Panc1 (cell line): ENCODE measurements around the gene PXDN. TPM values are rescaled to one million over a fixed set of nuclear protein-coding genes. Genes with fewer than 3 reads are reported as not detected.

ENCODE experiments used
- ATAC-seq: fragments of 200-7000 bp; cut with Tn5 transposase; 2 replicates; pipeline ENCODE4 v1.9.1; 2020; ENCODE audit warnings: mild to moderate bottlenecking, moderate library complexity
- BruUV-seq: library from RNA; stranded (reverse); fragments of 400-500 nt; replicated peaks from 2 replicates; lab custom pipeline; 2021; lab: Mats Ljungman, UMichigan
- CTCF ChIA-PET: fragments of 300-600 bp; sonication (Branson Sonifier 250); formaldehyde crosslinking; loops from one replicate; lab custom pipeline; 2022; ENCODE audit warnings: antibody characterized with exemption; lab: Charles Lee
- POLR2A ChIA-PET: fragments of 300-600 bp; sonication (Branson Sonifier 250); formaldehyde crosslinking; loops from one replicate; lab custom pipeline; 2022; ENCODE audit warnings: antibody characterized with exemption; lab: Charles Lee
- DNase-seq: peaks from one replicate; pipeline ENCODE4 v3.0.0-alpha.2; 2010; ENCODE audit warnings: low read depth, low spot score
- H3K27ac ChIP-seq: 2 replicates; pipeline ENCODE4 v1.5.1; 2011; ENCODE audit warnings: mild to moderate bottlenecking, low read length, inconsistent platforms
- H3K27me3 ChIP-seq: fragments of 200-500 bp; sonication (Bioruptor generic); 2 replicates; pipeline ENCODE4 v1.6.0; 2014; ENCODE audit warnings: low read length, inconsistent platforms; ENCODE audit not compliant: control insufficient read depth, insufficient read depth
- H3K36me3 ChIP-seq: fragments of 200-500 bp; sonication (Bioruptor generic); 2 replicates; pipeline ENCODE4 v1.5.1; 2014; ENCODE audit warnings: inconsistent platforms, mild to moderate bottlenecking, low read length, moderate library complexity; ENCODE audit not compliant: control insufficient read depth, insufficient read depth
- H3K4me1 ChIP-seq: 2 replicates; pipeline ENCODE4 v1.5.1; 2011; ENCODE audit warnings: inconsistent platforms, mild to moderate bottlenecking, low read length, moderate library complexity; ENCODE audit not compliant: control insufficient read depth, insufficient read depth
- H3K4me3 ChIP-seq, 2 experiments: 2 replicates each; pipeline ENCODE4 v1.5.1; 2011 to 2012; ENCODE audit warnings: low read depth in 2 of 2, low read length in 2 of 2, mild to moderate bottlenecking in 2 of 2, inconsistent platforms in 1 of 2, moderate library complexity in 1 of 2
- H3K9me3 ChIP-seq: fragments of 200-500 bp; sonication (Bioruptor generic); 2 replicates; pipeline ENCODE4 v1.5.1; 2014; ENCODE audit warnings: low read depth, mild to moderate bottlenecking, inconsistent platforms, low read length, moderate library complexity; ENCODE audit not compliant: control insufficient read depth, insufficient read depth
- CTCF ChIP-seq: fragments of 450-650 bp; IDR thresholded peaks from 2 replicates; pipeline ENCODE4 v1.5.1; 2017; ENCODE audit warnings: mild to moderate bottlenecking
- POLR2AphosphoS5 ChIP-seq: IDR thresholded peaks from 2 replicates; pipeline ENCODE4 v1.6.1; 2012; ENCODE audit warnings: mild to moderate bottlenecking, low read depth, low read length, moderate library complexity
- REST ChIP-seq, 2 experiments: IDR thresholded peaks; 2 replicates each; pipeline ENCODE4 v1.6.1; 2011 to 2012; ENCODE audit warnings: low read depth in 2 of 2, control low read depth in 1 of 2, low read length in 1 of 2, mild to moderate bottlenecking in 1 of 2, moderate library complexity in 1 of 2; ENCODE audit not compliant: insufficient read depth in 1 of 2
- SIN3A ChIP-seq: IDR thresholded peaks from 2 replicates; pipeline ENCODE4 v1.6.1; 2012; ENCODE audit warnings: low read depth, mild to moderate bottlenecking, low read length, moderate library complexity, borderline replicate concordance; ENCODE audit not compliant: insufficient read depth
- TCF7L2 ChIP-seq: IDR thresholded peaks from 2 replicates; pipeline ENCODE4 v1.6.1; 2011; ENCODE audit warnings: mild to moderate bottlenecking, low read depth, low read length, inconsistent platforms
- in situ Hi-C: cut with HindIII; loops from 2 replicates; pipeline ENCODE4 v1.10.0; 2016; ENCODE audit warnings: low sequenced_read_pairs, low pct_unique_long_range_greater_than_20kb
- intact Hi-C: fragments of 100-400 bp; cut with micrococcal nuclease; formaldehyde crosslinking; loops from one replicate; pipeline ENCODE4 v1.10.0; 2022; ENCODE audit not compliant: unreplicated experiment
- total RNA-seq: library from RNA; stranded (reverse); gene quantifications from one replicate; pipeline ENCODE4 v1.2.1, GENCODE V29; 2021; ENCODE audit not compliant: unreplicated experiment

Gene PXDN
- total RNA-seq, 1 experiment from 2014 or later, result 2.5 TPM

DNA sequence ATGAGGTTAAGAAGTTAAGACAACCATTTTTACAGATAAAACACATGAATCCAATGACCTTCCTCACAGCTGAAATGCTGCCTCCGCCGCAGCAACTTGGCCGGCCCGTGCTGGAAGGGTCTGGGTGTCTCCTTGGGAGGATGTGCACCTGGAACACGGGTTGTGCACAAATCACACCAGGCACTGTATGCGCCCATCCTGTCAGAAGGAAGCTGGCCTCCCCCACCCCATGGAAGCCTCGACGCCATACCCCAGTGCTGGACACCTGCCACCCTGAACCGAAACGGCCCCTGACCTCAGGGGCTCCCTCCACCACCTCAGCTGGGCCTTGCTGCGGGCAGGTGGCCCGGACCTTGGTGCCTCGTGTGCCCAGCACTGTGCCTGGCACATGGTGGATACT, 111.8 kb downstream of the PXDN start:
- CTCF ChIA-PET, result interaction anchor here (0.6 kb wide), 1 partner anchor 25 kb away, joined by 3 read pairs; no protein-coding TSS in a partner anchor
- H3K27me3 ChIP-seq, result no peaks in the 10 kb centered on the region
- no TSS peak for BruUV-seq
- H3K4me3 ChIP-seq, result no peak overlapping the region
- no peak for ATAC-seq
- in situ Hi-C loops (no loop called here), intact Hi-C loops (loop anchor here (10.0 kb wide), 1 partner anchor 132 kb away; no protein-coding TSS in a partner anchor)
- no peak for DNase-seq
- peaks cover 52% of the 10 kb centered on the region for H3K4me1 ChIP-seq
- no peak for TF ChIP-seq REST (IDR thresholded peaks at IDR 0.05; ENCODE audit: insufficient read depth in 1 of 2, low read depth in 2 of 2, low read length in 1 of 2)
- TF ChIP-seq SIN3A, result no peak
- no peak for TF ChIP-seq TCF7L2
- no peak for TF ChIP-seq CTCF
- H3K27ac ChIP-seq, result peak overlapping the region; percentile 99
- POLR2A ChIA-PET, result interaction anchor here (0.5 kb wide), 1 partner anchor 57 kb away, joined by 5 read pairs; no protein-coding TSS in a partner anchor
- H3K36me3 ChIP-seq, result no peaks in the 10 kb centered on the region
- H3K9me3 ChIP-seq, result peaks cover 13% of the 10 kb centered on the region; the same call in 1 of the 2 replicates

DNA sequence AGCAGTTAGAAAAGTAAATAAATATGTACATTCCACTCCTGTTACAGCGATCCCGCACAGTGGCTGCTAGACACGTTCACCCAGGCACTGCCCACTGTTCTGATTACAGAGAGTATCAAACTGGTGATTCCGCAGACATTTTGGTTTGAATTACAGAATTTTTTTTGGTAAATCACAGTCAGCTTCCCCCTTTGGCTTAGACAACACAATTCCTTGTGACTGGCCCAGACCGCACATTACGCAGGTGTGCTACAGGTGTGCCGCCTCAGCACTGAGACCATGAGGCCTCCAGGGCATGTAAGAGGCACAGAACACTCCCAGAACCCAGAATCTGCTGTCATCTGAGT, 112.3 kb downstream of the PXDN start:
- TF ChIP-seq CTCF (no peak), POLR2AphosphoS5 (no peak), TCF7L2 (peak; percentile 66; the same call in 1 of the 2 replicates), REST (IDR thresholded peaks at IDR 0.05; ENCODE audit: insufficient read depth in 1 of 2, low read depth in 2 of 2, low read length in 1 of 2) (no peak)
- no peaks in the 10 kb centered on the region for H3K27me3 ChIP-seq
- peaks cover 13% of the 10 kb centered on the region; the same call in 1 of the 2 replicates for H3K9me3 ChIP-seq
- no peaks in the 10 kb centered on the region for H3K36me3 ChIP-seq
- peak overlapping the region; percentile 99 for H3K27ac ChIP-seq
- intact Hi-C loops (loop anchor here (10.0 kb wide), 1 partner anchor 133 kb away; no protein-coding TSS in a partner anchor), in situ Hi-C loops (no loop called here)
- no TSS peak for BruUV-seq
- ATAC-seq (peak; percentile 94), DNase-seq (peak; percentile 61)
- ChIA-PET CTCF (no interaction called here), POLR2A (no interaction called here)
- peaks cover 54% of the 10 kb centered on the region for H3K4me1 ChIP-seq
- no peak overlapping the region for H3K4me3 ChIP-seq
